ENCODE data around the gene DYNC2H1.

The DYNC2H1 gene, protein sequence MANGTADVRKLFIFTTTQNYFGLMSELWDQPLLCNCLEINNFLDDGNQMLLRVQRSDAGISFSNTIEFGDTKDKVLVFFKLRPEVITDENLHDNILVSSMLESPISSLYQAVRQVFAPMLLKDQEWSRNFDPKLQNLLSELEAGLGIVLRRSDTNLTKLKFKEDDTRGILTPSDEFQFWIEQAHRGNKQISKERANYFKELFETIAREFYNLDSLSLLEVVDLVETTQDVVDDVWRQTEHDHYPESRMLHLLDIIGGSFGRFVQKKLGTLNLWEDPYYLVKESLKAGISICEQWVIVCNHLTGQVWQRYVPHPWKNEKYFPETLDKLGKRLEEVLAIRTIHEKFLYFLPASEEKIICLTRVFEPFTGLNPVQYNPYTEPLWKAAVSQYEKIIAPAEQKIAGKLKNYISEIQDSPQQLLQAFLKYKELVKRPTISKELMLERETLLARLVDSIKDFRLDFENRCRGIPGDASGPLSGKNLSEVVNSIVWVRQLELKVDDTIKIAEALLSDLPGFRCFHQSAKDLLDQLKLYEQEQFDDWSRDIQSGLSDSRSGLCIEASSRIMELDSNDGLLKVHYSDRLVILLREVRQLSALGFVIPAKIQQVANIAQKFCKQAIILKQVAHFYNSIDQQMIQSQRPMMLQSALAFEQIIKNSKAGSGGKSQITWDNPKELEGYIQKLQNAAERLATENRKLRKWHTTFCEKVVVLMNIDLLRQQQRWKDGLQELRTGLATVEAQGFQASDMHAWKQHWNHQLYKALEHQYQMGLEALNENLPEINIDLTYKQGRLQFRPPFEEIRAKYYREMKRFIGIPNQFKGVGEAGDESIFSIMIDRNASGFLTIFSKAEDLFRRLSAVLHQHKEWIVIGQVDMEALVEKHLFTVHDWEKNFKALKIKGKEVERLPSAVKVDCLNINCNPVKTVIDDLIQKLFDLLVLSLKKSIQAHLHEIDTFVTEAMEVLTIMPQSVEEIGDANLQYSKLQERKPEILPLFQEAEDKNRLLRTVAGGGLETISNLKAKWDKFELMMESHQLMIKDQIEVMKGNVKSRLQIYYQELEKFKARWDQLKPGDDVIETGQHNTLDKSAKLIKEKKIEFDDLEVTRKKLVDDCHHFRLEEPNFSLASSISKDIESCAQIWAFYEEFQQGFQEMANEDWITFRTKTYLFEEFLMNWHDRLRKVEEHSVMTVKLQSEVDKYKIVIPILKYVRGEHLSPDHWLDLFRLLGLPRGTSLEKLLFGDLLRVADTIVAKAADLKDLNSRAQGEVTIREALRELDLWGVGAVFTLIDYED (N-terminal part only)

DNA sequence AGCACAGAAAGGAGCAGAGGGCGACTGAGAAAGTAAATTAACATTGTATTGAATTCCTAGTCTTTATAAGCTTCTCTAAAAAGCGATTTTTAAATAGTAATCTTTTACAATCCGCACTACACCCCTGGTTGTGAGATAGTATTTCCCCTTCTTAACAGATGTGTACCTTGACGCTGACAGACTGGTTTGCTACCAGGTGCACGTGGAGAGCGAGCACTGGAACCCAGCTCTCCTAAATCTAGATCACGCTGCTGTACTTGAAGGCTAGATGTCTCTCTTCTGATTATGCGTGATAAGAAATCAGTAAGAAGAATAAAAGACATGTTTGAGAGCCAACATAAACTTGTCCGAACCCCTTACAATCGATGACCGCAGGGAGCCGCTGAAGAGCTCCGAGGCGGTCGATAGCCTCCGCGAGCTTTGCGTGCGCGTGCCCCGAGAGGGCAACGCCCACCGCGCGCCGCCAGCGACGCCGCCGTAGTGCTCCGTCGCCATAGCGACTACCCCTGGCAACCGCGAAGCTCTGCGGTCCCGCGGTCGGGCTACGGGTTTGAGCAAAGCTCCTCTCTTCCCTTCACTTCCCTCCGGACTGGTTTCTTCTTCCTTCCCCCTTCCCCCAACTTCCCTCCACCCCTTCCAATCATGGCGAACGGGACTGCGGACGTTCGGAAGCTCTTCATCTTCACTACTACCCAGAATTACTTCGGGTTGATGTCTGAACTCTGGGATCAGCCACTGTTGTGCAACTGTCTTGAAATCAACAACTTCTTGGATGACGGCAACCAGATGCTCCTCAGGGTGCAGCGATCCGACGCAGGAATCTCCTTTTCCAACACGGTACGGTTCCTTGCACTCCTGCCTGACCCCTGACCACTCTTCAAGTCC, at the start of gene DYNC2H1:
Gene DYNC2H1 (plus strand): TSS at position 494 of the 885 bp plus-strand sequence. CDS start 149 bp downstream, at position 643.
- peak; percentile 91 for DNase-seq

DNA sequence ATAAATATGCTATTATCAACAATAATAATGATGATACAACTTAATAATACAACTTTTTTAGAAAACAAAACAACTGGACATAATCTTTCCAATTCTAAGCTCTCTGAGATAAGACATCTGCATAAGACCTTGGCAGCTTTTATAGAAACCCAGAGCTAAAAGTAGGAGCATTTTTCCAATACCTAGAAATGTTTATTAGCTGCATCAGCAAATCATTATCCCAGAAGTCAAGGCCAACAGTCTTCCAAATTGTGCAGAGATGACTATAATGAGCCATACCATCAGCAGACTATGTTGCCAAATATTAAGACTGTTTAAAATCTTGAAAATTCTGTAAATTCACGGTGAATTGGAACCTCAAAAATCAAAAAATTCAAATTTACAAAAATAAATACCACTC, 47.6 kb upstream of the DYNC2H1 start:
- no peak for DNase-seq

DNA sequence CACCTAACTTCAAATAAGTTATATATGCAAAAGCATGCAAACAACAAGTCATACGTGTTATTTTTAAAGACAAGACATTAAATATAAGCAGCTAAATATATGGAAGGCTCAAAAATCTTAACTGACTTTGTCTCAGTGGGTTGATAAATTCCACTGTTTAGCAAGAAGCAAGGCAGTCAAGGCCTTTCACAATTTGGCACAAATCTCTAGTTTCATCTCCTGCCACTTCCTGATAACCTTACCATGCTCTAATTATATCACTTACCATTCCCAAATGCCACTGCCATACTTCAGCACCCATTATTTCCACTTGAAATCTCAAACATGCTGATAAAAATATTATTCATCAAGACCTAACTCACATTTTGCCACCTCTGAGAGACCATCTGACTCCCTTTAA, 42.1 kb upstream of the DYNC2H1 start:
- no peak for DNase-seq

DNA sequence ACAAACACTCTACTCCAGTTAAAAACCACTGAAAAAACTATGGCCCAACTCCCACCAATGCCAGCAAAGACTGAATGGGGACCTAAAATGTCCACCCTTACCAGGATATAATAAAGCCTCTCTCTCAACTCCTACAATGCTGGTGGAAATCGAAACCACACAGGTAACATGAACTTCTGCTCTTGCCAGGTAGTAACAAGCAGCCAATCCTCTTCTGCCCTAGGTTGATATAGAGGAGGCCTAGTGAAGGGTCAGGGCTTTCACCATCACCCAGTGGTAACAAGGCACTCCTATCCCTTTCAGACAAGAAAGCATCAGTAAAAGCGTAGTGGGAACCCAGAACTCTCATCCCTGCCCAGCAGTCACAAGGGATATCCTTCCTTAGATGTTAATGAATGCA, 39.9 kb upstream of the DYNC2H1 start:
- DNase-seq, result no peak

DNA sequence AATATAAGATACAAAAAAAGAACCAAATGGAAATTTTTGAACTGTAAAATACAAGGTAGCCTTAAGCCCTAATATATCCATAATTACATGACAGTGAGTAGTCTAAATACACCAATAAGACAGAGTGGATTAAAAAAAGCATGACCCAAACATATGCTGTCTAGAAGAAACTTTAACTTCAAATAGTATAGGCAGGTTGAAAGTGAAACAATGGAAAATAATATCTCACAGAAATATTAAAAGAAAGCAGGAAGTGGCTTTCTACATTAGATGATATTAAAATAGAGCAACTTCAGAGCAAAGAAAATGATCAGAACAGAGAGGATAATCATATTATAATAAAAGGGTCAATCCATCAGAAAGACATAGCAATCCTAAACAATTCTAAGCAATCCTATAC, 39.1 kb upstream of the DYNC2H1 start:
- DNase-seq, result no peak

DNA sequence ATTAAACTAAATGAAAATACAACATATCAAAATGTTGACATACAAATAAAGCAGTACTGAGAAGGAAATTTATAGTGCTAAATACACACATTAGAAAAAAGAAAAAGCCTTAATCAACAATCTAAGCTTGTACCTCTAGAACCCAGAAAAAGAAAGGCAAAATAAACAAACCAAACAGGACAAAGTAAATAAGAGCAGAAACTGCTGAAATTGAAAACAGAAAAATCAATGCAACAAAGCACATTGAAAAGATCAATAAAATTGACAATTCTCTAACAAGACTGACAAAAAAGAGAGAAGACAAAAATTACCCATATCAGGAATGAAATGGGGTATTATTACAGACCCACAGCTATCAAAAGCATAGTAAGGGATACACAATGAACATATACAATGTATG, 38.2 kb upstream of the DYNC2H1 start:
- DNase-seq, result no peak

DNA sequence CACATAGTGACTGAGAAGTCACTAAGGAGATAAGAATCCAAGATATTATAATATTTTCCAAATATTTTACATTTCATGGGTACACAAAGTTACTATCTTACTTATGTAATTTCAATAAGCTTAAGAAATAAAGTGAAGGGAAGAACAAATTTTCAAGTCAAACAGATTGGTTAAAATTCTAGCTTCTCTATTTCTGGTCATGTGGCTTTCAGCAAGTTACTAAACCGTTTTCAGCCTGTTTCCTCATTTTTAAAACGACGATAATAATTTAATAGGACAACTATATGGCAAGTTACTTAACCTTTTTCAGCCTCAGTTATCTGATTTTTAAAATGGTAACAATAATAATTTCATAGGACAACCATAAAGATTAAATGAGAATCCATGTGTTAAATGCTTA, 32.9 kb upstream of the DYNC2H1 start:
- DNase-seq, result no peak

DNA sequence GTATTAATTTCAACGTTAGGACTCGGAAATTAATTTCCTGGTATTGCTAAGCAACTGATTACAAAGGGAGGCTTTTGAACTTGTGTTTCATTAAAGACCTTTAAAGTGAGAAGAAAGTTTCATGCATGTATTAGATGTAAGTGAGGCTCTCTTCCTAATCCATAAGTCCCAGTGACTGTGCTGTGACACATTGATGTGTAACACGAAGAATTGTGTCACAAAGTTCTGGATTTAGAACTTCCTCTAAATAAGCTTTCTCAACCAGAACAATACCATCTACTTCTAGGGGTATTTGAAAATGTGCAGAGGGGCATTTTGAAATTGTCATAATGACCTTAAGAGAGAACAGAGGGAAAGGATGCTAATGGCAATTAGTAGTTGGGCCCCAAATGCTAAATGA, 31.7 kb upstream of the DYNC2H1 start:
- no peak for DNase-seq

DNA sequence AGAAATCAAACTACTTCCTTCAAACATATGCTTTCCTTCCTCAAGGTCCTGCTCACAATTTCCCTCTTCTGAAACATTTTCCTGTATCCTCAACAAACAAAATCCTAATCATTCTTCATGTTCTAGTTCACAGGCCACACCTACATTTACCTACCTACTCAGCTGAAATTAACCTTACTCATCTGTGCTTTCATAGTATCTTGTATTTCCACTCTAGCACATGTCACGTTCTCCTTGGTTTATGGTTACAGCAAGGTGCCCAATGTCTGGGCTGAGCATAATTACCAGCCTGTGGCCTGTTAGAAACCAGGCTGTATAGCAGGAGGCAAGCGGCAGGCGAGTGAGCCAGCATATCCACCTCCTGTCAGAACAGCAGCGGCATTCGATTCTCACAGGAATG, 30.5 kb upstream of the DYNC2H1 start:
- DNase-seq, result no peak

DNA sequence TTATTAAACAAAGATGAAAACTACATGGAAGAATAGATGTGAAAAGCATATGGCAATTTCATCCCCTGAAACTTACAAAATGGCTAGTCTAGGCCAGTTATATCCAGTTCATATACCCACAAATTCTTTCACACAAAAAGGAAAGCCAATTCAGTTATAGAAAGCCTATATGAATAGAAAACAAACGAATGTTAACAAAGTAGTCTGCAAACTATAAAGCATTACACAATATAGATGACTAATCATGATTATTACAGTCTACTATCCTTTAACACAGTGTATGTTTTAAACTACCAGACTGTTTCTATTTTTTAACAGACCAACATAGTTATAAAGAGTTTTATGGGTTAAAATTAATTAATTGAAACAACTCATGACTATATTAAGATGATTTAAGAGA, 29.4 kb upstream of the DYNC2H1 start:
- DNase-seq, result no peak

DNA sequence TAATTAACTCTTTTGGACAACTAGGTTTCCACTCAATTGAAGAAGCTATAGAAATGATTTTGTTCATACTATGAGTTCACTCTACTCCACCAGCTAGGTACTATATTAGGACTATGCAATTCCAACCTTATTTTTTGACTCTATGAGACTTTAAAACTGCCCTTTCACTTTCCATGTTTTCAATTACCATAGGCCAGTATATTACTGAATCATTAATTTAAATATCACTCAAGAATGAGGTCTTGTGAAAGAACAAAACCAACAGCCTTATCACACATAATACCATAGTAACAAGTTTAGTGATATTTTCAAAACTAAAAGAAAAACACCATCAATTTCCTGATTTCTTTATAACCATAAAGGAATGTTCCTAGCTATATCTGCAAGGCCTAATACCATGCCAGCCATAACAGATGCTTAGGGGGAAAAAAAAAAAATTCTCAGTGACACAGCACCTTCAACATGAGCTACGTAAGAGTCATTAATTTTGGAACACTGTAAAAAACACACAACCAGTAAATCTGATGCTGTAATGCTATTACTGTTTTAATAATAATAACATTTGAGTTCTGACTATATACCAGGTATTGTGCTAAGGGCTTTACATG, 23.4 kb upstream of the DYNC2H1 start:
- DNase-seq, result no peak

DNA sequence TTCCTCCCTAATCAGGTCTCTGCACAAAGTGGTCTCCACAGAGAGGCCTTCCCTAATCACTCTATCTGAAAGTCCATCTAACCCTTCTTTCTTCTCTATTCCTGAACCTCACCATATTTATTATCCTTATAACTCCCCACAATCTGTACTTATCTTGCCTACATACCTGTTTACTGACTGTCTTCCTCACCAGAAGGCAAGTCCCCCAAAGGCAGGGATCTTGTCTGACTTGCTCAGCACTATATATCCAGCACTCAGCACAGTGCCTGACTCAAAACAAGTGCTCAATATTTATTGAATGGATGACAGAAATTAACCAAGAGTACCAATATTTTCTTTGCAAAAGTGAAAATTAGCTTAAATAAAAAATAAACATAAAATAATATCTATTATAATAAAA, 22.8 kb upstream of the DYNC2H1 start:
- DNase-seq, result no peak

DNA sequence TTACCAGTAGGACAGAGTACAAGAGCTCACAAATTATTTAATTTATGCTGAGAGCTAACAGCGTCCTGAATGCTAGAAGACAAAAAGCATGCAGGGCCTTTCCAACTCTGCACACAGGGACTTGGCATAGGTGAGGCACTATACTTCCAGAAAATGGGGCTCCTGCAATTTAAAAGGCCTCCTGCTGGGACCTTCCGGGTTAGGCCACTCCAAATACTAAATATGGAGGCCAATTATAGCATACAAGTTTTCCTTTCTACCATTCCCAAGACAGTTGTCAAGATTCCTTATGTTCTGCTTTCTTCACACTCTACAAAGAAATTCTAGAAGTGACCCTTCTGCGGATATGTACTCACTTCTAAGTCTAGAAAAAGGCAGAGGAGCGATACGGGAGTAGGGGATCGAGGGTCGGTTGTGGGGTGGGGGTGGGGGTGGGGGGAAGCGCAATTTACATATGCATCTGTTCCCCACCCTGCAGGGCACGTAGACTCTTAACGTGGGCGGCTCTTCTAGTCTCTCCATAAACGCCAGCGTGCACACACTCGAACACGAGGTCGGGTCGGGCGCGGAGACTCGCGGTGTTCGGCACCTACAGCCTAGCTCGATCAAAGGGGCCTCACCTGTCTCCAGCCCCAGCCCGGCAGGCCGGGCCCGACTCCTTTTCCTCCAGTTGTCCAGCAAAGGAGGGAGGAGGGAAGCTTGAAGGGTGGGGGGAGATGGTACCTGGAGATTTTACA, 18.0 kb upstream of the DYNC2H1 start:
- peak; percentile 80 for DNase-seq

DNA sequence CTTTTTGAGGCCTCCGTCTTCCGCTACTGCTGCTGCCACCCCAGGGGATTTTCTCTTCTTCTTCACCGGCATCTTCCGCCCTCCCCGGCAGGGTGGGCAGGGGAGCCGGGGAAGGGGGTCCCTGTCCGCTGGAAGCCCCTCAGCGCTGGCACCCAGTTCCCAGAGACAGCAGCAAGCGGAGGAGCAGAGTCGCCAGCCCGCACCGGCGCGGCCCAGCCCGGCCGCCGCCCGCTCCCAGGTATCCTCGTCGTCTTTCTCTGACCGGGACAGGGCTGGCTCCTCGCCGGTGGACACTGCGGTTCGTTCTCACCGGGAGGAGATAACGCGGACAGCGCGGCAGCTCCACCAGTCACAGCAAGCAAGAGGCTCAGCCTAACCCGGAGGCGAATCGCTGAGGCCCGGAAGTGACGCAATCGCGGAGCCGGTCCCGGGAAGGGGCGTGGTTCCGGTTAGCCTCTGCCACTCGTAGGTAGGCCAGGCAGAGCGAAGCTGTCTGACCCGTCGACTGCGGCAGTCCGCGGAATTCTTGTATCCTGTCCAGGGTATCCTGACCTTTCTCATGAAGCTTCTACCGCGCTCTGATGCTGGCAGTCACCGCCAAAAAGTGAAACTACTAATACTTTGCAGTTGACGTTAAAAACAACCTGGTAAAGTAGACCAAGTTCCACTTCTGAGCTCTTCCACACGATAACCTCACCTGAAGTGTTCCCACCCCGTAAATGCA, 17.3 kb upstream of the DYNC2H1 start, which contains the start of gene DCUN1D5:
Gene DCUN1D5 (minus strand): TSS at position 360 of the 724 bp plus-strand sequence. CDS start 288 bp downstream, at position 72.
- DNase-seq, result peak; percentile 97

DNA sequence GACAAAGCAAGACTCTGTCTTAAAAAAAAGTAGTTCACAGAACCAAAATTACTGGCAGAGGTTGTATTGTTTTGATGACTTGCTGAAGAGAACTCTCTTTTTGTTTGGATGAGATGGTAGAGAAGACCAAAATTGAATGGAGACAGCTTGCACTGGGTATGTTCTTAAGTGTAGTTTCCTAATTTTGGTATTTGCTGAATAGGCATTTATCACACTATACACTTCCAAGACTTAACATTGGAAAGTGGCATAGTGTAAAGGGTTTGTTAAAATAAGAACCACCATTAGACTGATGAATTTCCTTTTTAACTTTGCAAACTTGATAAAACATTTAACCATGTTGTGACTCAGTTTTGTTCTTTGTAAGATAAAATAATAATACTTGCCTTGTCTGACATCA, 11.9 kb upstream of the DYNC2H1 start:
- no peak for DNase-seq

DNA sequence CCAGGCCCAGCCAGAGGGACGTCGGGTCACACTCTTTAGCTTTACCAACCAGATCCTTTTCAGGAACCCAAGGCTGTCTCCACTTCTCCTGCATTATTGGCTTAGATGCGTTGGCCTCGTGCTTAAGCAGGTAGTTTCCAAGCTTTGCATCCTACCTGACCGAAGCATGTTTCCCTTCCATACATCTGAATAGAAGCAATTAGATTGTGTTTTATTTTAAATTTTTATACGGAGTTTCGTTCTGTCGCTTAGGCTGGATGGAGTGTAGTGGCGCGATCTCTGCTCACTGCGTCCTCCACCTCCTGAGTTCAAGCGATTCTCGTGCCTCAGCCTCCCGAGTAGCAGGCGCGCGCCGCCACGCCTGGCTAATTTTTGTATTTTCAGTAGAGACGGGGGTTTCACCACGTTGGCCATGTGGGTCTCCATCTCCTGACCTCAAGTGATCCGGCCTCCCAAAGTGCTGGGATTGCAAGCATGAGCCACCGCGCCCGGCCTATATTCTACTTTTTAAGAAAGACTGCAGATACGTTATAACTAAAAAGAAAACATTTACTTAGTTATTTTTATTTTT, 677 bp downstream of the DYNC2H1 start:
- no peak for DNase-seq

DNA sequence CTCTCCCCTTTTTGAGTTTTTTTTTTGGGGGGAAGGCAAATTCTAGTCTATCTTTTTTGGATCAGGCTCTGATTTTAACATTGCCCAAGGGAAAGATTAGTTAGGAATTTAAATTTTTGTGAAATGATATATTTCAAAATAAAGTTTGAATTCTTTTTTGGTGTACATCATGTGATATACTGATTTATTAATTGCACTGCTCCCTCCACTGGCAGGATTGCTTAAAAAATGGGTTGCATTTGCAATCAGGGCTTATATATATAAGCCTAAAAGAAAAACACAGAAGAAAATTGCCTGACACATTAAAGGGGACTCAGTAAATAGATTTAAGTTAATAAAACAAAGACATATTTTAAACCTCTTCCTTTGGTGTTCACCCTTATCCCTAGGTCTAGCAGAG, 1.2 kb downstream of the DYNC2H1 start:
- no peak for DNase-seq

DNA sequence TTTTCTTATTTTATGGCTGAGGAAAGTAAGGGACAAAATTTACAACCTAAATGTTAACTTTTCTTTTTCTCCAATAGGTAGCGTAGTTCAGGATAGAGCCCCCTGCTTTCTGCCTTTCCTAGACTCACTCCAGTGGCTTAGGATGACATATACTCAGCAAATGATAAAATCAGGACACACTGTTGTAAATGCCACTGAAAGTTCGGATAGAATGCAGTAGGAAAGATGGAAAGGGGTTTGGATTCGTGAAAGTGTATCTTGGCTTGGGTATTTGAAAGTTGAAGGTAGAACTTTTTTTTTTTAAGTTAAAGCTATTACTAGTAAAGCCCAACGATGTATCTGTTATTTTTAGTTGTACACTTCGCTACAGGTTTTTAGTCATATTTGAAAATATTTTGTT, 2.2 kb downstream of the DYNC2H1 start:
- DNase-seq, result no peak

DNA sequence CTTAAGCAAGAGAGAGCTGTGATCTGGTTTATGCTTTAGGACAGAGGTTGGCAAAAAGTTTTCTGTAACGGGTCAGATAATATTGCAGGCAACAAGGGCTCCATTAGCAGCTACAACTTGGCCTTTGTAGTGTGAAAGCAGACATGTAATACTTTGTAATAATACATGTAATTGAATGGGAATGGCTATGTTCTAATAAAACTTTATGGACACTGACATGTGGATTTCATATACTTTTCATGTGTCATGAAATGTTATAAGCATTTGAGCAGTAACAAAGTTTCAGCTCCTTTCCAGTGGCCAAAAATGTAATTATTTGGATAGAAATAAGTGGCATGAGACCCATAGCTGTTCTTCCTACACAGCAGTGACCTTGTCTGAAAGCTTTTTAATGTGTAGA, 3.1 kb downstream of the DYNC2H1 start:
- no peak for DNase-seq

DNA sequence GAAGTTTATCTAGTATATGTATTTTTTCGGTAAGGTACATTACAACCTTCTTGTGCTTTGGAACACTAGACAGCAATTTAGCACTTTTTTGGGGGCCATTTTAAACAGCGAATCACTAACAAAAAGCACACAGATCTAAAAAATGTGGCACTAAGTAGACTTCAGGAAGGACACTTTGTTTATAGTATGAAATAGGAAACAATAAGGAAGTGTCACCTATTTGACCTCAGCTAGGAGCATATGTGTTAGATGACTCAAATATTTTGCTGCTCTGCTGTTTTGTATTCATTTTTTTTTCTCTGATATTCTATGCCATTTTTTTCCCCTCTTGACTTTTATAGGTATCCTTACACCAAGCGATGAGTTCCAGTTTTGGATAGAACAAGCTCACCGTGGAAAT, 5.6 kb downstream of the DYNC2H1 start:
- no peak for DNase-seq
